Panc1 (cell line): Measurements from ENCODE around the gene FLYWCH1.

Experiments used
- POLR2AphosphoS5 ChIP-seq: IDR thresholded peaks from 2 replicates; pipeline ENCODE4 v1.6.1; 2012; ENCODE audit warnings: mild to moderate bottlenecking, low read depth, low read length, moderate library complexity
- REST ChIP-seq, 2 experiments: IDR thresholded peaks; 2 replicates each; pipeline ENCODE4 v1.6.1; 2011 to 2012; ENCODE audit warnings: low read depth in 2 of 2, control low read depth in 1 of 2, low read length in 1 of 2, mild to moderate bottlenecking in 1 of 2, moderate library complexity in 1 of 2; ENCODE audit not compliant: insufficient read depth in 1 of 2
- SIN3A ChIP-seq: IDR thresholded peaks from 2 replicates; pipeline ENCODE4 v1.6.1; 2012; ENCODE audit warnings: low read depth, mild to moderate bottlenecking, low read length, moderate library complexity, borderline replicate concordance; ENCODE audit not compliant: insufficient read depth
- TCF7L2 ChIP-seq: IDR thresholded peaks from 2 replicates; pipeline ENCODE4 v1.6.1; 2011; ENCODE audit warnings: mild to moderate bottlenecking, low read depth, low read length, inconsistent platforms
- TF ChIP-seq, protein P1 (sequence below): fragments of 450-650 bp; IDR thresholded peaks from 2 replicates; pipeline ENCODE4 v1.5.1; 2017; ENCODE audit warnings: mild to moderate bottlenecking

DNA sequence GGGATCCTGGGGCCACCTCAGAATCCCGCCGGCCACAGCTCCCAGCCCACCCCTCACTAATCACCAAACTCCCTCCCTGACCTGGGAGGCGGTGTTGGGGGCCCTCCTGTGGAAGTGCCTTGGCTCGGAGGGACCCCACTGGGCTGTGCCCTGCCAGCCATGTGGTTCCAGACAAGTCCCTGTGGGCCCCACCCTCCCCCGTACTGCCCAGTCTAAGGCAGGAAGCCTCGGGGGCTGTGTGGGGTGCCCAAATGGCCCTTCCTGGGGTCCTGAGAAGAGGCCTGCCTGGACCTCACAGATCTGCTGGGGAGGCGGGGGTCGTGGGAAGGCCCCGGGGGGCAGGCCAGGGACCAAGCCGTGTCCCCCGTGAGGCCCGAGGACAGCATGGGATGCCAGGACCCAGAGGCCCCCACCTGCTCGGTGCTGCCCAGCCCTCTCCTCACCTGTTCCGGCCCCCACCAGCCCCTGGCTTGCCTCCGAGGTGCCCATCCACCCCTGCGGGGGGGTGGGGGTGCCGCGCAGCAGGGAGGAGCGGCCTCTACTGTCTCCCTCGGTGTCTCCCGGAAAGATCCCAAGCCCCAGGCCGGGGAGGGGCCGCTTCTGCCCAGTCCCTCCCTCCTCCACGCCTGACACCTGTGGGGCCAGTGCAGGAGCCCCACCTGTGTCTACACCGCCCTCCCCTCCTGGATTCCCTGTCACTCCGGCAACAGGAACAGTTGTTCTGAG lies 43.1 kb downstream of the FLYWCH1 start:
- TF ChIP-seq, protein P1, sequence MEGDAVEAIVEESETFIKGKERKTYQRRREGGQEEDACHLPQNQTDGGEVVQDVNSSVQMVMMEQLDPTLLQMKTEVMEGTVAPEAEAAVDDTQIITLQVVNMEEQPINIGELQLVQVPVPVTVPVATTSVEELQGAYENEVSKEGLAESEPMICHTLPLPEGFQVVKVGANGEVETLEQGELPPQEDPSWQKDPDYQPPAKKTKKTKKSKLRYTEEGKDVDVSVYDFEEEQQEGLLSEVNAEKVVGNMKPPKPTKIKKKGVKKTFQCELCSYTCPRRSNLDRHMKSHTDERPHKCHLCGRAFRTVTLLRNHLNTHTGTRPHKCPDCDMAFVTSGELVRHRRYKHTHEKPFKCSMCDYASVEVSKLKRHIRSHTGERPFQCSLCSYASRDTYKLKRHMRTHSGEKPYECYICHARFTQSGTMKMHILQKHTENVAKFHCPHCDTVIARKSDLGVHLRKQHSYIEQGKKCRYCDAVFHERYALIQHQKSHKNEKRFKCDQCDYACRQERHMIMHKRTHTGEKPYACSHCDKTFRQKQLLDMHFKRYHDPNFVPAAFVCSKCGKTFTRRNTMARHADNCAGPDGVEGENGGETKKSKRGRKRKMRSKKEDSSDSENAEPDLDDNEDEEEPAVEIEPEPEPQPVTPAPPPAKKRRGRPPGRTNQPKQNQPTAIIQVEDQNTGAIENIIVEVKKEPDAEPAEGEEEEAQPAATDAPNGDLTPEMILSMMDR, result no peak
- TF ChIP-seq REST (IDR thresholded peaks at IDR 0.05; ENCODE audit: insufficient read depth in 1 of 2, low read depth in 2 of 2, low read length in 1 of 2) (no peak), POLR2AphosphoS5 (no peak), SIN3A (no peak), TCF7L2 (no peak)
